ENCODE results near the gene NACC2.

GRCh38 chr9:136028760-136029470 lies 66.2 kb downstream of the NACC2 start:
- no peak for TF ChIP-seq POLR2A (IDR thresholded peaks at IDR 0.05)
- no peak for TF ChIP-seq CTCF (IDR thresholded peaks at IDR 0.05)
